ENCODE results near the gene FBXO28.

FBXO28 gene

DNA sequence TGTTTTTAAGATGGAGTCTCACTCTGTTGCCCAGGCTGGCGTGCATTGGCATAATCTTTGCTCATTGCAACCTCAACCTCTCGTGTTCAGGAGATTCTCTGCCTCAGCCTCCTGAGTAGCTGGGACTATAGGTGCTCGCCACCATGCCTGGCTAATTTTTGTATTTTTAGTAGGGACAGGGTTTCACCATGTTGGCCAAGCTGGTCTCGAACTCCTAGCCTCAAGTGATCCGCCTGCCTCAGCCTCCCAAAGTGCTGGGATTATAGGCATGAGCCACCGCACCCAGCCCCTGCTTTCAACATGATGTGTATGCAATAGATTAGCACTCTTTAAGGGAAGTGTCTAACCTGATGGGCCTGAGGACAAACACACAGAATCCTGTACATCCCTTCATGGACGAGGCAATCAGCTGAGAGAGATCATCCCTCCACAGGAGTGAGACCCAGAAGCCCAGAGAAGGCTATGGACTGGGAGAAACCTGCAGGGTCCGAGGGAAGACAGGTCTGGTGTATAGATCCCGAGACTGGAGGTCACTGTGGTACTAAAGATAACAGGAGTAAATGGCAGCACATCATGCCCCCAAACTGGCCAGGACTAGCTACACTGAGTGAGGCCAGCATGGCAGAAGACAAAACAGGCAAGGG lies 63.6 kb downstream of the FBXO28 start:
- no peak overlapping the region for H2BK12ac ChIP-seq (ENCODE audit: low read length in 2 of 2)
- peaks cover 7% of the 10 kb centered on the region for H3K4me1 ChIP-seq (ENCODE audit: control insufficient read depth, insufficient read depth, low read depth, low read length)
- H3K14ac ChIP-seq (ENCODE audit: low read length in 2 of 2): no peak overlapping the region
- no peak overlapping the region for H4K8ac ChIP-seq (ENCODE audit: low read length)
- H2AFZ ChIP-seq (ENCODE audit: low read depth, low read length): no peak overlapping the region
- no peak overlapping the region for H4K91ac ChIP-seq (ENCODE audit: low read length)
- no peak overlapping the region for H2AK5ac ChIP-seq (ENCODE audit: low read length, severe bottlenecking)
- no peak for DNase-seq
- no peaks in the 10 kb centered on the region for H3K79me1 ChIP-seq (replicated peaks; ENCODE audit: low read length, poor library complexity, severe bottlenecking)
- no peak overlapping the region for H3K4me2 ChIP-seq (ENCODE audit: low read length, poor library complexity, severe bottlenecking)
- no peak overlapping the region for H3K23ac ChIP-seq (ENCODE audit: low read length in 2 of 2)
- H3K18ac ChIP-seq (ENCODE audit: low read depth in 1 of 2, low read length in 2 of 2): no peak overlapping the region
- no peaks in the 10 kb centered on the region for H3K27me3 ChIP-seq (ENCODE audit: control insufficient read depth in 1 of 2, insufficient read depth in 1 of 2, low read length in 2 of 2)
- H2BK15ac ChIP-seq (ENCODE audit: low read depth, poor library complexity, severe bottlenecking): no peak overlapping the region
- no peaks in the 10 kb centered on the region for H3K36me3 ChIP-seq (ENCODE audit: control insufficient read depth in 1 of 2, insufficient read depth in 2 of 2, low read depth in 1 of 2, low read length in 2 of 2)
- no peaks in the 10 kb centered on the region for H3K9me3 ChIP-seq (ENCODE audit: control insufficient read depth, low read length)
- no peak overlapping the region for H3K4me3 ChIP-seq (ENCODE audit: insufficient read depth in 1 of 2, low read depth in 1 of 2, low read length in 2 of 2)
- H2BK120ac ChIP-seq (ENCODE audit: low read depth, low read length): no peak overlapping the region
- 91% methylated on average over 9 of the region's 9 CpGs for WGBS
- H3K9ac ChIP-seq (ENCODE audit: low read length): no peak overlapping the region
- no peak overlapping the region for H2BK5ac ChIP-seq (ENCODE audit: low read depth, low read length, poor library complexity, severe bottlenecking)
- H3K4ac ChIP-seq (ENCODE audit: low read depth in 1 of 2, low read length in 2 of 2): no peak overlapping the region
- no peak overlapping the region for H3K27ac ChIP-seq (ENCODE audit: low read length, poor library complexity, severe bottlenecking)

DNA sequence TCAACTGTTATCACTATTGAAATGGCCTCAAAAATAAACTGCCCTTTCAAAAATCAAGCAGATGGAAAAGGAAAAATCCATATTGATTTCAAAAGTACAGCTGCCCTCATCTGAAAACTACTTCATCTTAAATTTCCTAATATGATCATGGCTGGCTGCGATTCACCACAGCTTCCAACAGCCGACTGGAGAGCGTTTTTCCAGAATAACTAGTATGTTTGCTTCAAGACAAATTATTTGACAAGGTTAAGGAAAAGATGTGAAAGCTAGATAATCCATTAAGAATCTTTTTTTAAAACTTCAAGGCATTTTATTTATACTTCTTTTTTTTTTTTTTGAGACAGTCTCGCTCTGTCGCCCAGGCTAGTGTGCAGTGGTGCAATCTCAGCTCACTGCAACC lies 65.0 kb downstream of the FBXO28 start:
- Histone ChIP-seq H3K14ac (ENCODE audit: low read length in 2 of 2) (no peak overlapping the region), H2AK5ac (ENCODE audit: low read length, severe bottlenecking) (no peak overlapping the region), H2BK12ac (ENCODE audit: low read length in 2 of 2) (no peak overlapping the region), H2BK120ac (ENCODE audit: low read depth, low read length) (no peak overlapping the region), H3K27me3 (ENCODE audit: control insufficient read depth in 1 of 2, insufficient read depth in 1 of 2, low read length in 2 of 2) (no peaks in the 10 kb centered on the region), H3K4me3 (ENCODE audit: insufficient read depth in 1 of 2, low read depth in 1 of 2, low read length in 2 of 2) (no peak overlapping the region), H4K91ac (ENCODE audit: low read length) (no peak overlapping the region), H3K4me2 (ENCODE audit: low read length, poor library complexity, severe bottlenecking) (no peak overlapping the region), H3K18ac (ENCODE audit: low read depth in 1 of 2, low read length in 2 of 2) (no peak overlapping the region), H3K4ac (ENCODE audit: low read depth in 1 of 2, low read length in 2 of 2) (no peak overlapping the region), H3K27ac (ENCODE audit: low read length, poor library complexity, severe bottlenecking) (no peak overlapping the region), H3K4me1 (ENCODE audit: control insufficient read depth, insufficient read depth, low read depth, low read length) (peaks cover 7% of the 10 kb centered on the region), H3K23ac (ENCODE audit: low read length in 2 of 2) (no peak overlapping the region), H2AFZ (ENCODE audit: low read depth, low read length) (no peak overlapping the region), H3K9me3 (ENCODE audit: control insufficient read depth, low read length) (no peaks in the 10 kb centered on the region), H2BK15ac (ENCODE audit: low read depth, poor library complexity, severe bottlenecking) (no peak overlapping the region), H3K79me1 (replicated peaks; ENCODE audit: low read length, poor library complexity, severe bottlenecking) (no peaks in the 10 kb centered on the region), H2BK5ac (ENCODE audit: low read depth, low read length, poor library complexity, severe bottlenecking) (no peak overlapping the region), H3K36me3 (ENCODE audit: control insufficient read depth in 1 of 2, insufficient read depth in 2 of 2, low read depth in 1 of 2, low read length in 2 of 2) (peaks cover 0 to 6% of the 10 kb centered on the region in 2 experiments), H3K9ac (ENCODE audit: low read length) (no peak overlapping the region), H4K8ac (ENCODE audit: low read length) (no peak overlapping the region)
- WGBS: 93% methylated on average over 3 of the region's 5 CpGs
- DNase-seq: no peak

DNA sequence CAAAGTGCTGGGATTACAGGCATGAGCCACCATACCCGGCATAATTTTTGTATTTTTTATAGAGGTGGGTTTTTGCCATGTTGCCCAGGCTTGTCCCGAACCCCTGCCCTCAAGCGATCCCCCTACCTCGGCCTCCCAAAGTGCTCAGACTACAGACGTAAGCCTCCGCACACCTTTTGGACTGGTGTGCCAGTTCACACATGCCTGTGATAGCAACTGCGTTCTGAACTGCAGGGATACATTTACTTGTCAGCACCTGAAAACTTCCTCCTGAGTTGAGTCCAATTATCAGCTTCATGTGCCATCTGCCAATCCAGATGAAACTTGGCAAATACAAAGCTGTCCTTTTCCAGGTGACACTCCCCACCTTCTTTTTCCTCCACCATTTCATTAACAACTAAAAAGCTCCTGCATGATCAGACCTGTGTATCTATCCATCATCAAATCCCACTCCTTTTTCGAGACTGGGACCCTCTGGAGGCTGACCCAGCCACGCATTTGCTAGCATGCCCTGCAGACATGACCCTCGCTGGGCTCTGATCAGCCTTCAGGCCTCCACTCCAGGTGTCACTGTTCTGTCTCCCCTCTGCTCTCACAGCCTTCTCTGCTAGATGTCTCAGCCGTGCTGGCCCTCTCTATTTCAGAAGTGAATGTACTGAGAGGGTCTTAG lies 67.0 kb downstream of the FBXO28 start:
- peaks cover 12% of the 10 kb centered on the region for H3K4me1 ChIP-seq (ENCODE audit: control insufficient read depth, insufficient read depth, low read depth, low read length)
- H3K9ac ChIP-seq (ENCODE audit: low read length): no peak overlapping the region
- H3K27ac ChIP-seq (ENCODE audit: low read length, poor library complexity, severe bottlenecking): no peak overlapping the region
- no peak overlapping the region for H3K4me2 ChIP-seq (ENCODE audit: low read length, poor library complexity, severe bottlenecking)
- no peak overlapping the region for H2BK5ac ChIP-seq (ENCODE audit: low read depth, low read length, poor library complexity, severe bottlenecking)
- H3K36me3 ChIP-seq (ENCODE audit: control insufficient read depth in 1 of 2, insufficient read depth in 2 of 2, low read depth in 1 of 2, low read length in 2 of 2): peaks cover 2 to 13% of the 10 kb centered on the region in 2 experiments
- H2BK12ac ChIP-seq (ENCODE audit: low read length in 2 of 2): no peak overlapping the region
- H3K27me3 ChIP-seq (ENCODE audit: control insufficient read depth in 1 of 2, insufficient read depth in 1 of 2, low read length in 2 of 2): no peaks in the 10 kb centered on the region
- no peak overlapping the region for H3K4me3 ChIP-seq (ENCODE audit: insufficient read depth in 1 of 2, low read depth in 1 of 2, low read length in 2 of 2)
- no peaks in the 10 kb centered on the region for H3K9me3 ChIP-seq (ENCODE audit: control insufficient read depth, low read length)
- H2AFZ ChIP-seq (ENCODE audit: low read depth, low read length): no peak overlapping the region
- no peak overlapping the region for H2BK120ac ChIP-seq (ENCODE audit: low read depth, low read length)
- 95% methylated on average over 11 of the region's 11 CpGs for WGBS
- H3K23ac ChIP-seq (ENCODE audit: low read length in 2 of 2): no peak overlapping the region
- H2AK5ac ChIP-seq (ENCODE audit: low read length, severe bottlenecking): no peak overlapping the region
- no peak overlapping the region for H3K4ac ChIP-seq (ENCODE audit: low read depth in 1 of 2, low read length in 2 of 2)
- no peak for DNase-seq
- H4K91ac ChIP-seq (ENCODE audit: low read length): no peak overlapping the region
- no peak overlapping the region for H3K18ac ChIP-seq (ENCODE audit: low read depth in 1 of 2, low read length in 2 of 2)
- no peak overlapping the region for H4K8ac ChIP-seq (ENCODE audit: low read length)
- no peak overlapping the region for H2BK15ac ChIP-seq (ENCODE audit: low read depth, poor library complexity, severe bottlenecking)
- H3K14ac ChIP-seq (ENCODE audit: low read length in 2 of 2): no peak overlapping the region
- H3K79me1 ChIP-seq (replicated peaks; ENCODE audit: low read length, poor library complexity, severe bottlenecking): no peaks in the 10 kb centered on the region

DNA sequence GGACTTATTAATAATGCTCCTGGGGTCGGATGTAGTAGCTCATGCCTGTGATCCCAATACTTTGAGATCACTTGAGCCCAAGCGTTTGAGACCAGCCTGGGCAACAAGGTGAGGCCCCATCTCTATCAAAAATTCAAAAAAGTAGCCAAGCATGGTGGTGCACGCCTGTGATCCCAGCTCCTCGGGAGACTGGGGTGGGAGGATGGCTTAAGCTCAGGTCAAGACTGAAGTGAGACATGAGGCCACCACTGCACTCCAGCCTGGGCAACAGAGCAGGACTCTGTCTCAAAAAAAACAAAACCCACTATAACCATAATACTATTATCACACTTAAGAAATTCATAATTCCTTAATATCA lies 67.5 kb downstream of the FBXO28 start:
- H2BK5ac ChIP-seq (ENCODE audit: low read depth, low read length, poor library complexity, severe bottlenecking): no peak overlapping the region
- no peak for DNase-seq
- WGBS: 95% methylated on average over 4 of the region's 4 CpGs
- H2BK120ac ChIP-seq (ENCODE audit: low read depth, low read length): no peak overlapping the region
- H3K4me2 ChIP-seq (ENCODE audit: low read length, poor library complexity, severe bottlenecking): no peak overlapping the region
- H2BK12ac ChIP-seq (ENCODE audit: low read length in 2 of 2): no peak overlapping the region
- H3K27ac ChIP-seq (ENCODE audit: low read length, poor library complexity, severe bottlenecking): no peak overlapping the region
- no peak overlapping the region for H2AFZ ChIP-seq (ENCODE audit: low read depth, low read length)
- H4K8ac ChIP-seq (ENCODE audit: low read length): no peak overlapping the region
- no peak overlapping the region for H3K23ac ChIP-seq (ENCODE audit: low read length in 2 of 2)
- H4K91ac ChIP-seq (ENCODE audit: low read length): no peak overlapping the region
- no peak overlapping the region for H3K4me3 ChIP-seq (ENCODE audit: insufficient read depth in 1 of 2, low read depth in 1 of 2, low read length in 2 of 2)
- no peaks in the 10 kb centered on the region for H3K79me1 ChIP-seq (replicated peaks; ENCODE audit: low read length, poor library complexity, severe bottlenecking)
- no peak overlapping the region for H3K18ac ChIP-seq (ENCODE audit: low read depth in 1 of 2, low read length in 2 of 2)
- no peak overlapping the region for H2AK5ac ChIP-seq (ENCODE audit: low read length, severe bottlenecking)
- peaks cover 12% of the 10 kb centered on the region for H3K4me1 ChIP-seq (ENCODE audit: control insufficient read depth, insufficient read depth, low read depth, low read length)
- no peaks in the 10 kb centered on the region for H3K9me3 ChIP-seq (ENCODE audit: control insufficient read depth, low read length)
- H3K4ac ChIP-seq (ENCODE audit: low read depth in 1 of 2, low read length in 2 of 2): no peak overlapping the region
- H3K27me3 ChIP-seq (ENCODE audit: control insufficient read depth in 1 of 2, insufficient read depth in 1 of 2, low read length in 2 of 2): no peaks in the 10 kb centered on the region
- H3K14ac ChIP-seq (ENCODE audit: low read length in 2 of 2): no peak overlapping the region
- peaks cover 2 to 13% of the 10 kb centered on the region in 2 experiments for H3K36me3 ChIP-seq (ENCODE audit: control insufficient read depth in 1 of 2, insufficient read depth in 2 of 2, low read depth in 1 of 2, low read length in 2 of 2)
- H2BK15ac ChIP-seq (ENCODE audit: low read depth, poor library complexity, severe bottlenecking): no peak overlapping the region
- no peak overlapping the region for H3K9ac ChIP-seq (ENCODE audit: low read length)
